Measurements from ENCODE around the gene RCN1.

The RCN1 gene

DNA sequence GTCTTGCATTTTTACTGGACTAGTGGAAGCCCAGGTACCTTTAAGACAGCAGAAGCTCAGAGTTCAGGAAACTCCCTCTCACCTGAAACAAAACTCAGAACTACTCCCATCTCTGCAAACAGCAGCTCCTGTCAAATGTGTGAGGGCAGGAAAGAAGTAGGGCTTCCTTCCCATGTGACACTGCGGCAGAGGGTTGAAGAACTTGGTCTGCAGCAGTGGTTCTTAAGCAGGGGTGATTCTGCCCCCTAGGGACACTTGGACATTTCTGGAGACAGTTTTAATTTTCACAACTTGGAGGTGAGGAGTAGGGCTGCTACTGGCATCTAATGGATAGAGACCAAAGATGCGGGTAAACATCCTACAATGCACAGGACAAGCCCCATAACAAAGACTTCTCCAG, 63.4 kb downstream of the RCN1 start:
- DNase-seq (ENCODE audit: low spot score): no peak
